ENCODE results near the gene LMTK3. TPM values are rescaled to one million over a fixed set of nuclear protein-coding genes. Genes with fewer than 3 reads are reported as not detected.
A peak's percentile ranks its signal among the peaks of the same experiment; 100 is the strongest.

Gene LMTK3
- total and polyA plus RNA-seq, 2 of the 4 experiments (the other 2 are of a cell fraction) = 0.18 to 0.87 TPM

DNA sequence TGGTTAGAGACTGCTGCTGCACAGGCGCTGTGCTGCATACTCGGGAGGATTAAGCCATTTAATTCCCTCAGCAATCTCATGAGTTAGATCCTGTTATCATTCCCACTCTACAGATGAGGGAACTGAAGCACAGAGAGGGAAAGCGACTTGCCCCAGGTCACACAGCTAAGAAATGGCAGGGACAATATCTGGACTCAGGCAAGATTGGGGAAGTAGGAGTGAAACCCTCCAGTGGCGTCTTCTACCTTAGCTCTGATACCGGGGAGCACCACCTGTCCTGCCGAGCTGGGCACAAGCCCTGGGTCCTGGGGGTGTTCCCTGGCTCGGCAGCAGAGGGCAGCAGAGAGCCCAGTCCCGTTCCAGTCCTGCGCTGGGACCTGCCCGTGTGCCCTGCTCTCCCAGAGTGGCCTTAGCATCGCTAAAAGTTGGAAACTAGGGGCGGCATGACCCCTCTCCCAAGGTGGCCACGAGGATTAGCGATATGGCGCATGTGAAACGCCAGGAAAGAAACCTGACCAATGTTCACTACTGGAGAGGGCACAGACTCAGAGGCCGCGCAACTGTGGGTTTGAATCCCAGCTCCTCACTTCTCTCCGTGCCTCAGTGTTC, 21.9 kb downstream of the LMTK3 start:
- Histone ChIP-seq H3K27ac (ENCODE audit: insufficient read depth, low read length) (no peak overlapping the region), H2AFZ (replicated peaks; ENCODE audit: low read length, poor library complexity) (peak overlapping the region; percentile 39), H3K4me2 (ENCODE audit: low read depth, low read length) (no peak overlapping the region), H4K5ac (ENCODE audit: low read depth, low read length) (no peak overlapping the region), H2BK5ac (ENCODE audit: low read depth, low read length, poor library complexity, severe bottlenecking) (no peak overlapping the region), H3K36me3 (ENCODE audit: control insufficient read depth, insufficient read depth, low read length) (no peaks in the 10 kb centered on the region), H3K14ac (replicated peaks; ENCODE audit: low read depth, low read length) (no peak overlapping the region), H3K9me3 (ENCODE audit: control insufficient read depth, insufficient read depth, low read length) (no peaks in the 10 kb centered on the region), H3K18ac (ENCODE audit: low read depth, low read length) (no peak overlapping the region), H3K9ac (ENCODE audit: low read depth, low read length) (no peak overlapping the region), H3K27me3 (ENCODE audit: control insufficient read depth, insufficient read depth, low read length) (no peaks in the 10 kb centered on the region; the same call in 1 of the 2 replicates), H3K4me1 (ENCODE audit: control insufficient read depth, insufficient read depth, low read length) (peaks cover 12% of the 10 kb centered on the region), H2AK5ac (ENCODE audit: low read depth, low read length) (0 out of 2 replicates have a peak overlapping the region, but pooled peaks have one; percentile 29), H3K56ac (ENCODE audit: extremely low read depth, insufficient read depth, low read length) (no peak overlapping the region), H3K9me1 (ENCODE audit: insufficient read depth, low read length) (peaks cover 14% of the 10 kb centered on the region), H2BK20ac (ENCODE audit: low read depth, low read length) (no peak overlapping the region), H4K91ac (ENCODE audit: insufficient read depth, low read depth, low read length) (no peak overlapping the region), H3K4me3 (ENCODE audit: insufficient read depth, low read depth, low read length) (no peak overlapping the region), H4K8ac (ENCODE audit: low read depth in 2 of 2, low read length in 2 of 2) (no peak overlapping the region; a peak in 1 of 4 replicates), H2AK9ac (replicated peaks; ENCODE audit: low read depth, low read length, poor library complexity) (peak overlapping the region; percentile 91), H3K79me1 (ENCODE audit: low read depth in 1 of 2, low read length in 2 of 2) (peaks cover 0 to 11% of the 10 kb centered on the region in 2 experiments; a peak in 1 of 4 replicates), H3K4ac (ENCODE audit: low read depth, low read length) (no peak overlapping the region), H2BK15ac (ENCODE audit: low read depth, low read length) (no peak overlapping the region), H4K20me1 (ENCODE audit: insufficient read depth, low read length) (no peaks in the 10 kb centered on the region), H3K23ac (ENCODE audit: low read depth, low read length) (no peak overlapping the region), H2BK120ac (ENCODE audit: low read depth, low read length) (no peak overlapping the region)
- ATAC-seq (ENCODE audit: low read depth) (peak; percentile 18; the same call in 1 of the 2 replicates), DNase-seq (peak; percentile 39)
- 6% methylated on average over 11 of the region's 19 CpGs; no CpG with 5 or more reads in 1 of the 2 experiments for WGBS, 2 experiments (ENCODE audit: extremely low coverage in 2 of 2, insufficient read length in 1 of 2)
- POLR2A ChIA-PET (ENCODE audit: unreplicated experiment) = interaction anchor here (0.6 kb wide), 1 partner anchor 155 kb away, joined by 5 read pairs; no protein-coding TSS in a partner anchor
- intact Hi-C loops (cut with micrococcal nuclease) (loop anchor here (1.0 kb wide), 1 partner anchor 95 kb away; no protein-coding TSS in a partner anchor), dilution Hi-C loops (cut with HindIII; ENCODE audit: low sequenced_read_pairs, unreplicated experiment) (no loop called here), in situ Hi-C loops (cut with MboI; ENCODE audit: low sequenced_read_pairs) (no loop called here)
- CTCF ChIA-PET = interaction anchor here (0.8 to 4.4 kb wide), 10 partner anchors 9 to 127 kb away, joined by 3 to 35 read pairs (median 4); no protein-coding TSS in a partner anchor
- BruUV-seq (replicated peaks) = no TSS peak
- no peak for TF ChIP-seq POLR2A (IDR thresholded peaks at IDR 0.05; ENCODE audit: low read depth, low read length)
- no peak for TF ChIP-seq CHD1 (IDR thresholded peaks at IDR 0.05; ENCODE audit: low read depth, low read length)
- no peak for TF ChIP-seq FOS (IDR thresholded peaks at IDR 0.05; ENCODE audit: low read depth, low read length)
- TF ChIP-seq NFE2L2 (IDR thresholded peaks at IDR 0.05; ENCODE audit: low read depth, low read length) = no peak
- TF ChIP-seq ELK1 (IDR thresholded peaks at IDR 0.05; ENCODE audit: borderline replicate concordance, low read depth, low read length) = no peak
- no peak for TF ChIP-seq MAFK (IDR thresholded peaks at IDR 0.05; ENCODE audit: low read depth, low read length)
- no peak for TF ChIP-seq RCOR1 (IDR thresholded peaks at IDR 0.05; ENCODE audit: insufficient replicate concordance, low read length)
- peak; percentile 66 for TF ChIP-seq RAD21 (IDR thresholded peaks at IDR 0.05; ENCODE audit: low read length)
- TF ChIP-seq CEBPB (IDR thresholded peaks at IDR 0.05; ENCODE audit: low read depth, low read length) = no peak
- TF ChIP-seq MAZ (IDR thresholded peaks at IDR 0.05; ENCODE audit: borderline replicate concordance, low read depth, low read length) = no peak
- TF ChIP-seq USF2 (IDR thresholded peaks at IDR 0.05; ENCODE audit: low read depth, low read length) = no peak
- peak; percentile 10; the same call in 1 of the 2 replicates for TF ChIP-seq BHLHE40 (IDR thresholded peaks at IDR 0.05; ENCODE audit: low read depth, low read length)
- TF ChIP-seq, protein P1, sequence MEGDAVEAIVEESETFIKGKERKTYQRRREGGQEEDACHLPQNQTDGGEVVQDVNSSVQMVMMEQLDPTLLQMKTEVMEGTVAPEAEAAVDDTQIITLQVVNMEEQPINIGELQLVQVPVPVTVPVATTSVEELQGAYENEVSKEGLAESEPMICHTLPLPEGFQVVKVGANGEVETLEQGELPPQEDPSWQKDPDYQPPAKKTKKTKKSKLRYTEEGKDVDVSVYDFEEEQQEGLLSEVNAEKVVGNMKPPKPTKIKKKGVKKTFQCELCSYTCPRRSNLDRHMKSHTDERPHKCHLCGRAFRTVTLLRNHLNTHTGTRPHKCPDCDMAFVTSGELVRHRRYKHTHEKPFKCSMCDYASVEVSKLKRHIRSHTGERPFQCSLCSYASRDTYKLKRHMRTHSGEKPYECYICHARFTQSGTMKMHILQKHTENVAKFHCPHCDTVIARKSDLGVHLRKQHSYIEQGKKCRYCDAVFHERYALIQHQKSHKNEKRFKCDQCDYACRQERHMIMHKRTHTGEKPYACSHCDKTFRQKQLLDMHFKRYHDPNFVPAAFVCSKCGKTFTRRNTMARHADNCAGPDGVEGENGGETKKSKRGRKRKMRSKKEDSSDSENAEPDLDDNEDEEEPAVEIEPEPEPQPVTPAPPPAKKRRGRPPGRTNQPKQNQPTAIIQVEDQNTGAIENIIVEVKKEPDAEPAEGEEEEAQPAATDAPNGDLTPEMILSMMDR (conservative IDR thresholded peaks at IDR 0.05; ENCODE audit: low read depth, low read length) = peak; percentile 78
- TF ChIP-seq SMC3 (IDR thresholded peaks at IDR 0.05; ENCODE audit: low read depth, low read length) = peak; percentile 59
- TF ChIP-seq RFX5 (IDR thresholded peaks at IDR 0.05; ENCODE audit: low read depth, low read length) = no peak

Measured in IMR-90 (cell line).